ENCODE measurements around the gene PSMG3. TPM values are rescaled to one million over a fixed set of nuclear protein-coding genes. Genes with fewer than 3 reads are reported as not detected.

The PSMG3 gene
- total RNA-seq, 1 donor from 2014 or later, result 29.5 TPM

DNA sequence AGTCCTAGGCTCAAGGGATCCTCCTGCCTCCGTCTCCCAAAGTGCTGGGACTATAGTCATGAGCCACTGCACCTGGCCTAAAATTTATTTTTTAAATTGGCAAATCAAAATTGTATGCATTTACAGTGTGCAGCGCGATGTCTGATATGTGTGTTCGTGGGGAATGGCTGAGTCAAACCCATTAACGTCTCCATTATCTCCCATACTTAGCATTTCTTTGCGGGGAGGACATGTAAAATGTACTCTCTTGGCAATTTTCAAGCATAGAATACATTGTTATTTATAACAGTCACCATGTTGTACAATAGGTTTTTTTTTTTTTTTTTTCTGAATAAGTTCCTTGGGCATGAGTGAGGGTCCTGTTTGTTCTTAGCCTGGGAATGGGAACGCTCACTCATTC is 17.6 kb downstream of the PSMG3 start:
- H3K4me1 Mint-ChIP-seq, result peaks cover 6% of the 10 kb centered on the region
- H3K9me3 Mint-ChIP-seq, result no peaks in the 10 kb centered on the region
- H3K27me3 Mint-ChIP-seq, result no peaks in the 10 kb centered on the region
- no peaks in the 10 kb centered on the region for H3K36me3 Mint-ChIP-seq (ENCODE audit: low read depth)
- ChIA-PET CTCF (no interaction called here), POLR2A (no interaction called here)
- TF ChIP-seq, protein P1, sequence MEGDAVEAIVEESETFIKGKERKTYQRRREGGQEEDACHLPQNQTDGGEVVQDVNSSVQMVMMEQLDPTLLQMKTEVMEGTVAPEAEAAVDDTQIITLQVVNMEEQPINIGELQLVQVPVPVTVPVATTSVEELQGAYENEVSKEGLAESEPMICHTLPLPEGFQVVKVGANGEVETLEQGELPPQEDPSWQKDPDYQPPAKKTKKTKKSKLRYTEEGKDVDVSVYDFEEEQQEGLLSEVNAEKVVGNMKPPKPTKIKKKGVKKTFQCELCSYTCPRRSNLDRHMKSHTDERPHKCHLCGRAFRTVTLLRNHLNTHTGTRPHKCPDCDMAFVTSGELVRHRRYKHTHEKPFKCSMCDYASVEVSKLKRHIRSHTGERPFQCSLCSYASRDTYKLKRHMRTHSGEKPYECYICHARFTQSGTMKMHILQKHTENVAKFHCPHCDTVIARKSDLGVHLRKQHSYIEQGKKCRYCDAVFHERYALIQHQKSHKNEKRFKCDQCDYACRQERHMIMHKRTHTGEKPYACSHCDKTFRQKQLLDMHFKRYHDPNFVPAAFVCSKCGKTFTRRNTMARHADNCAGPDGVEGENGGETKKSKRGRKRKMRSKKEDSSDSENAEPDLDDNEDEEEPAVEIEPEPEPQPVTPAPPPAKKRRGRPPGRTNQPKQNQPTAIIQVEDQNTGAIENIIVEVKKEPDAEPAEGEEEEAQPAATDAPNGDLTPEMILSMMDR (IDR thresholded peaks at IDR 0.05), result no peak
- ATAC-seq (ENCODE audit: low read depth) (no peak), DNase-seq (no peak)
- H3K4me3 Mint-ChIP-seq, result no peak overlapping the region
- no peak overlapping the region for H3K27ac Mint-ChIP-seq
- intact Hi-C loops (cut with micrococcal nuclease), result no loop called here

DNA sequence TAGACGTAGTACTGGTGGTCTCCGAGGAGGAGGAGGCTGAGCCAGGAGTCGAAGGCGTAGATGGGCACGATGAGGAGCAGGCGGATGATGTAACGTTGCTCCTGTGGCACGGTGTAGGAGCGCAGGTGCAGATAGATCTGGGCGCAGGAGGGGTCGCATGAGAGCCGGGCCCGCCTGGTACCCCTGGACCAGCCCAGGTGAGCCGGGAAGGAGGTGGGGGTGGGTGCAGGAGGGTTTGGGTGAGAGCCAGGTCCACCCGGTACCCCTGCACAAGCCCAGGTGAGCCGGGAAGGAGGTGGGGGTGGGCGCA is 19.0 kb downstream of the PSMG3 start:
- Mint-ChIP-seq H3K27ac (no peak overlapping the region), H3K4me1 (peaks cover 3% of the 10 kb centered on the region)

DNA sequence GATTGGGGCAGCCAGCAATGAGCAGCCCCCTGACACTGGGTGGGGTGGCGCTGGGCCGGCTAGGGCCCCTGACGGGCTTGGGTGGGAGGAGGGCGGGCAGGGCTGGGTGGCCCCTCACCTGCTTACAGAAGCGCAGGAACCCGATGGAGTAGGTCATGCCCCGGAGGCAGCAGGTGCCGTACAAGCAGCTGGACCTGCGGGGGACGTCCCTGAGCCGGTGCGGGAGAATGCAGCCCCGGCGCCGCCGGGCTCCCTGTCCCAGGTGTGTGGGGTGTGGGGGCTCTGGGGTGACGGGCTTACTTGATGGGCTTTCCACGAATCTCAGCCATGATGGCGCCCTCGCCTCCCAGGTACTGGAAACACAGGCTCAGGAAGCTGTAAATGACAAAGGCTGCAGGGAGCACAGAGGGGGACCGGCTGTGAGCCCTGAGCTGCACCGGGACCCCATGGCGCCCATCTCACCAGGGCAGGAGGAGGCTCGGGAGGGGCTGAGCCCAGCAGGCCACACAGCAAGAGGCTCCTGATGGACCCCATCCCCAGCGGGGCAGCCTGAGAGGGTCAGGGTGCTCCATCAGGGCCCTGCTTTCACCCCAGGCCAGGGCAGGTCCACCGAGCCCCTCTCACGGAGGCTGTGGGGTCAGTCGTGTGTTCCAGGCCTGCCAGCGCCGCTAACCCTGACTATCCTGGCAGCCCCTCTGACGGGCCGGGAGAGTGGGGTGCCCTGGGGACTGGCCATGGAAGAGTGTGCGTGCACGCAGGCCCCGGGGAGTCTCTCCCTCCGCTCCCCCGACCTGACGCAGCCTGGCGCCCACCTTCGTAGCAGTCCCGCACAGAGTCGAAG is 19.6 kb downstream of the PSMG3 start:
- ATAC-seq (ENCODE audit: low read depth) (no peak), DNase-seq (no peak)

More for the DNA sequence above, 19.0 kb downstream of the PSMG3 start:
- no peak for DNase-seq
- POLR2A ChIA-PET, result no interaction called here
- Mint-ChIP-seq H3K27me3 (no peaks in the 10 kb centered on the region), H3K36me3 (ENCODE audit: low read depth) (no peaks in the 10 kb centered on the region), H3K4me3 (no peak overlapping the region), H3K9me3 (no peaks in the 10 kb centered on the region)
- TF ChIP-seq, protein P1 (IDR thresholded peaks at IDR 0.05), result no peak
- no peak for ATAC-seq (ENCODE audit: low read depth)
- intact Hi-C loops (cut with micrococcal nuclease), result no loop called here
- CTCF ChIA-PET, result no interaction called here

DNA sequence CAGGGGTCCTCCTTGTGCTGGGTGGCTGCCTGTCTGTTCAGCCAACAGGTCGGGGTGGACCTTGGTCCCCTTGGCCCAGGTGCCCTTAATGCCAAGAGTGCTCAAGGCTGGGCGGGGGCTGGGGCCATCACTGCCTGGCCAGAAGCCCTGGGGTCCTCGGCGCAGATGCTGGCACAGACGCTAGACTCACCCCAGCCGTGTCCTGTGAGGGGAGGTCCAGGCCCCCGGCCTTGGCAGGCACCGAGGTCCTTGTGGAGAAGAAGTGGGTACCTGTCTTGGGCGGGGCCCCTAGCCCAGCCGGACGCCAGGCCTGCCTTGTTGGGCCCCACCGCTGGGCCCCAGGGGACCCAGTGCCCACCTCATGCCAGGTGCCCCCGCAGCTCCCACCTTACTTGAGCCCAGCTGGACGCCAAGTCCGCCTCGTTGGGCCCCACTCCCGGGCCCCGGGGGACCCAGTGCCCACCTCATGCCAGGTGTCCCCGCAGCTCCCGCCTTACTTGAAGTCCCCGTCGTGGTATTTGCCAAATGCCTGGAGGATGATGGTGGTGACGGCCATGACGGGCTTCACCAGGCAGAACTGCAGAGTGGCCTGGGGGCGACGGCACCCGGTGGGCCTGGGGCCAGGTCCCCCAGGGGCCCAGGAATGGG is 20.4 kb downstream of the PSMG3 start:
- peaks cover 3% of the 10 kb centered on the region for H3K4me1 Mint-ChIP-seq
- no peak overlapping the region for H3K4me3 Mint-ChIP-seq
- POLR2A ChIA-PET, result interaction anchor here (0.6 kb wide), 1 partner anchor 727 kb away, joined by 4 read pairs; no protein-coding TSS in a partner anchor
- no peak overlapping the region for H3K27ac Mint-ChIP-seq
- intact Hi-C loops (cut with micrococcal nuclease), result loop anchor here (5.0 kb wide), 1 partner anchor 47 kb away; the partner anchor contains the start of gene INTS1
- no peaks in the 10 kb centered on the region for H3K27me3 Mint-ChIP-seq
- CTCF ChIA-PET, result no interaction called here
- H3K36me3 Mint-ChIP-seq (ENCODE audit: low read depth), result no peaks in the 10 kb centered on the region
- TF ChIP-seq, protein P1 (IDR thresholded peaks at IDR 0.05), result no peak
- no peak for DNase-seq
- no peak for ATAC-seq (ENCODE audit: low read depth)
- no peaks in the 10 kb centered on the region for H3K9me3 Mint-ChIP-seq

More for the DNA sequence above, 19.6 kb downstream of the PSMG3 start:
- Mint-ChIP-seq H3K27me3 (no peaks in the 10 kb centered on the region), H3K9me3 (no peaks in the 10 kb centered on the region), H3K36me3 (ENCODE audit: low read depth) (no peaks in the 10 kb centered on the region), H3K4me1 (peaks cover 3% of the 10 kb centered on the region), H3K27ac (no peak overlapping the region), H3K4me3 (no peak overlapping the region)
- TF ChIP-seq, protein P1 (IDR thresholded peaks at IDR 0.05), result no peak
- ChIA-PET CTCF (no interaction called here), POLR2A (interaction anchor here (0.6 kb wide), 1 partner anchor 726 kb away, joined by 4 read pairs; no protein-coding TSS in a partner anchor)
- intact Hi-C loops (cut with micrococcal nuclease), result no loop called here

DNA sequence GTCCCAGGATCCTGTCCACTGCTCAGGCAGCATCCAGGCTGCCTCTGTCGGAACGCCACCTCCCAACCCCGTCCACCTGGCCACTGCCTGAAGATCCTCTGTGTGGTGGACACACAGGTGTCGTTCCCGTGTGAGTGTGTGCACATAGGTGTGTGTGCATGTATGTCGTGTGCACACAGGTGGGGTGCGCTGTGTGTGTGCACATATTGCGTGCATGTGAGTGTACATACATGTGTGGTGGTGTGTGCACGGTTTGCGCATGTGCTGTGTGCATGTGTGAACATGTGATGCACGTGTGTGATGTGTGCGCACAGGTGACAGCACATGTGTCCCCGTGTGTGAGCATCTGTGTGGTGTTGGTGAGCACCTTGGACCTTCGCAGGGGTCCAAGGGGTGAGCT is 20.9 kb downstream of the PSMG3 start:
- Mint-ChIP-seq H3K9me3 (no peaks in the 10 kb centered on the region), H3K4me1 (peaks cover 3% of the 10 kb centered on the region), H3K4me3 (no peak overlapping the region), H3K36me3 (ENCODE audit: low read depth) (no peaks in the 10 kb centered on the region), H3K27ac (no peak overlapping the region), H3K27me3 (no peaks in the 10 kb centered on the region)
- ChIA-PET POLR2A (no interaction called here), CTCF (no interaction called here)
- intact Hi-C loops (cut with micrococcal nuclease), result loop anchor here (5.0 kb wide), 1 partner anchor 47 kb away; the partner anchor contains the start of gene INTS1
- no peak for DNase-seq
- no peak for ATAC-seq (ENCODE audit: low read depth)
- TF ChIP-seq, protein P1 (IDR thresholded peaks at IDR 0.05), result no peak

Data from activated B cell treated with CpG ODN at 0.5 μM for 24 hours (primary cell).